GM12864 (cell line): ENCODE results near the gene CMTR1.

Source experiments
- DNase-seq: peaks from one replicate; pipeline ENCODE4 v3.0.0-alpha.2; 2011; ENCODE audit warnings: low read depth
- H3K4me3 ChIP-seq: 2 replicates; pipeline ENCODE4 v1.5.1; 2011; ENCODE audit warnings: mild to moderate bottlenecking, low read depth, low read length, control low read depth
- TF ChIP-seq, protein P1 (sequence below): IDR thresholded peaks from 2 replicates; pipeline ENCODE4 v1.5.1; 2011; ENCODE audit warnings: low read depth, mild to moderate bottlenecking, moderate library complexity, low read length, control low read depth, inconsistent platforms; ENCODE audit errors: missing control alignments

The CMTR1 gene

DNA sequence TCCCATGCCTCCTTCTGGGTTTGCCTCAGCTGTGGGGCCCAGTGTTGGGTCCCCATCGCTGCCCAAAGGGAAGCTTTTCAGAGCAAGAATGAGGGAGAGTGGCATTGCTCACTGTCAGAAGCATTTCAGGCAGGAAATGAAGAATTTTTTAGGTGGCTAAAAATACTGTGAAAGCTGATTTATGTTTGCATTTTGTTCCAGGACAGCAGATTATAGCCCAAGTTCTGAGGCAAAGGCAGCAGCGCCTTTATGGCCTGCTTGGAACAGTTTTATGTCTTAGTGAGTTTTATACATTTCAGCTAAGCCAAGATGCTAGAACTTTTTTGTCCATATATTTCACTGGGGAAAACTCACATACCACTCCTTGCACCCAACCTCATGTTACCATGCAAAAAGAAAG lies 71.0 kb downstream of the CMTR1 start:
- TF ChIP-seq, protein P1, sequence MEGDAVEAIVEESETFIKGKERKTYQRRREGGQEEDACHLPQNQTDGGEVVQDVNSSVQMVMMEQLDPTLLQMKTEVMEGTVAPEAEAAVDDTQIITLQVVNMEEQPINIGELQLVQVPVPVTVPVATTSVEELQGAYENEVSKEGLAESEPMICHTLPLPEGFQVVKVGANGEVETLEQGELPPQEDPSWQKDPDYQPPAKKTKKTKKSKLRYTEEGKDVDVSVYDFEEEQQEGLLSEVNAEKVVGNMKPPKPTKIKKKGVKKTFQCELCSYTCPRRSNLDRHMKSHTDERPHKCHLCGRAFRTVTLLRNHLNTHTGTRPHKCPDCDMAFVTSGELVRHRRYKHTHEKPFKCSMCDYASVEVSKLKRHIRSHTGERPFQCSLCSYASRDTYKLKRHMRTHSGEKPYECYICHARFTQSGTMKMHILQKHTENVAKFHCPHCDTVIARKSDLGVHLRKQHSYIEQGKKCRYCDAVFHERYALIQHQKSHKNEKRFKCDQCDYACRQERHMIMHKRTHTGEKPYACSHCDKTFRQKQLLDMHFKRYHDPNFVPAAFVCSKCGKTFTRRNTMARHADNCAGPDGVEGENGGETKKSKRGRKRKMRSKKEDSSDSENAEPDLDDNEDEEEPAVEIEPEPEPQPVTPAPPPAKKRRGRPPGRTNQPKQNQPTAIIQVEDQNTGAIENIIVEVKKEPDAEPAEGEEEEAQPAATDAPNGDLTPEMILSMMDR, result no peak
- no peak overlapping the region for H3K4me3 ChIP-seq
- DNase-seq, result no peak

DNA sequence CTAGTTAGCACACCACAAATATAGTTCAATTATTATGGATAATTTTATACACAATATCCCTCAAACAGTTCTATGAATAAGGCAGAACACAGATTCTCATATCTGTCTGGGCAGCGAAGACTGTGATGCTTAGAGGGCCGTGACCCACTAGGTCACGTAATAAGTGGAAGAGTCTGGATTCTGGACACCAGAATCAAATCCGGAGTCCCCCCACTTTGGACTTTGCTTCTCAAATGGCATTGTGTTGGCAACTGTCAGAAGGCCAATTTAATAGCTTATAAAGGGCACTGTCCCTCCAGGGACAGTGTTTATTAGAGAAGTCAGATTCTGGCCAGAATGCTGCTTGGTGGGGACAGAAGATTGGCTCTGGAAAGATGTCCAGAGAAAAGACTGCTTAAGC lies 73.5 kb downstream of the CMTR1 start:
- TF ChIP-seq, protein P1, result no peak
- H3K4me3 ChIP-seq, result no peak overlapping the region
- no peak for DNase-seq

DNA sequence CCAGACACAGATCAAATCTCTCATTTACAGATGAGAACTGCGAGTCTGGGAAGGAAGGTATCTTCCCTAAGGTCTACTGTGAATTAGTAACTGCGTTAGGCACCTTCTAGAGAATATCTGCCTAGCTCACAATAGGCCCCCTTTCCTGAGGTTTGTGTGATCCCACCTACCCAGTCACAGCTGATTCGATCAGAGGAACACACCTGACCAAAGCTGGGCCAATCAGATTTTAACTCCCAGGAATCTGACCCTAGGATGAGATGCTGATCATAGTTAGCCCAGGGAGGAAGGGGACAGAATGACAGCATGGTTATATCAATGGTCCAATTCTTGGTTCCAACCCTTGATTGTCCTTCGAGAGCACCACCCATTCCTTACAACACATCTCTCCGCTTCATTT lies 74.1 kb downstream of the CMTR1 start:
- H3K4me3 ChIP-seq, result no peak overlapping the region
- no peak for DNase-seq

DNA sequence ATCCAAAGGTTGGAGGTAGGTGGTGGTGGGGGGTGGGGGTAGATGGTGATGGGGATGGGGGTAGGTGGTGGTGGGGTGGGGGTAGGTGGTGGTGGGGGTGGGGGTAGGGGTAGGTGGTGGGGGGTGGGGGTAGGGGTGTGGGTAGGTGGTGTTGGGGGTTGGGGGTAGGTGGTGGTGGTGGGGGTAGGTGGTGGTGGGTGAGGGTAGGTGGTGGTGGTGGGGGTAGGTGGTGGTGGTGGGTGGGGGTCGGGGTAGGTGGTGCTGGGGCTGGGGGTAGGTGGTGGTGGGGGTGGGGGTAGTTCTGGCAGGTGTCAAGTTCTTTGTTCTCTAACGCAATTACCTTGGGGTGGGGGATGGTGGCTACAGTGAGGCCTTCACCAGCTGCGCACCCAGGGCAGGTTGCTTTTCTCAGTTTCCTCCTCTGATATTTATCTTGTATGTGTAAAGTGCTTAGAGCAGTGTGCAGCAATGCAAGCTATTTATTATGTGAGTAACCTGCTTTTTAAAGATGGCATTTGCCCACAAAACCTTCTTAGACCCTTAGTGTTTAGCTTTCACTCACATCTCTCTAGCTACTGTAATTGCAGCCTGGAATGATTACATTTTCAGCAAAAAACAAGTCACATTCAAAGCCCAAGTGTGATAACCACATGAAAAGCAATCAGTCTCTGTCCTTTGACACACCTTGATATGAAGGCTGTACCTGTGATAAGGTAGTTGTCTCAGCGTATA lies 74.8 kb downstream of the CMTR1 start:
- TF ChIP-seq, protein P1, result no peak
- DNase-seq, result no peak
- no peak overlapping the region for H3K4me3 ChIP-seq

More for the DNA sequence above, 74.1 kb downstream of the CMTR1 start:
- TF ChIP-seq, protein P1, result no peak

DNA sequence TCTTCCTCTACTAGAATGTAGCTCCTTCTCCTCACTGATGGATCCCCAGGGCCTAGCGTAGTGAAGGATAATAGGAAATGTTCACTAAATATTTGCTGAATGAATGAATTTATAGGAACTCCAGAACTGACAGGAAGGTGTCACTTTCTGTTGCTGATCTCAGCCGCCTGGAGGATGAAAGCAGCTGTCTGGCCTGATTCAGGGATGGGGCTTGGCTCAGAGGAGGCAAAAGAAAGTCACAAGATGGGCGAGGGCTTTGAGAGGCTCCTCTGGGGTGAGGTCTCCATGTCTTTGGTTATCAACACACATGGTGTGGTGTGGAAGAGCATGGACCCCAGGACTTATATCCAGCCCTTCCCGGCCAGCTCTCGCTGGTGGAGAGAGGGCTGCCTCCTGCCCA lies 78.2 kb downstream of the CMTR1 start:
- no peak overlapping the region for H3K4me3 ChIP-seq
- no peak for DNase-seq
- TF ChIP-seq, protein P1, result no peak

DNA sequence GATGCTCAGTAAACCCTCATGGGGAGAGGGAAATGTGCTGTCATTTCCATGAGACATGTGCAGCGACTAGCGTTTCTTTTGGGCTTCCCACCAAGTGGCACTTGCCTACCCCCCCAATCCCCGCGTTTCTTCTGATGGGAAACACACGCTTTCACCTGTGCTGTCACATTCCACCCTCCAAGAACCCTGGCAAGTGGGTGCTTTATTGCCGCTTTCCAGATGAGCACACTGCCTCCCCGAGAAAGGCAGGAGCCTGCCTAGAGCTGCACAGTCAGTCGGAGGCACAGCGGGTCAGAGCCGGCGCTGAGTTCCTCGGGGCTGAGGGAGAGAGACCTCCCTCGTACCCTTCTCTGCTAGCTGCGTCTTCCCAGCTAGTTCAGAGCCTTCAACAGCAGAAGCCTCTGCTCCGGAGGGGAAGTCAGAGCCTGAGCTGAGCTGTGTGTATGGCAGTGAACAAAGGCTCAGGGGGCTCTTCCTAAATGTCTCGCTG lies 78.9 kb downstream of the CMTR1 start:
- no peak for DNase-seq
- H3K4me3 ChIP-seq, result no peak overlapping the region
- TF ChIP-seq, protein P1, result no peak
